GM19438 (cell line): ENCODE measurements around the gene LTBP1.
"Not testable (repeated sequence)": the region's sequence is repeated elsewhere in the genome, so short reads cannot be mapped to it uniquely, and the experiment has no call there.

ENCODE experiments used
- ATAC-seq: cut with Tn5 transposase; IDR thresholded peaks from one replicate; pipeline ENCODE4 v1.9.1; 2021; ENCODE audit warnings: low read depth; ENCODE audit not compliant: unreplicated experiment

Gene LTBP1

DNA sequence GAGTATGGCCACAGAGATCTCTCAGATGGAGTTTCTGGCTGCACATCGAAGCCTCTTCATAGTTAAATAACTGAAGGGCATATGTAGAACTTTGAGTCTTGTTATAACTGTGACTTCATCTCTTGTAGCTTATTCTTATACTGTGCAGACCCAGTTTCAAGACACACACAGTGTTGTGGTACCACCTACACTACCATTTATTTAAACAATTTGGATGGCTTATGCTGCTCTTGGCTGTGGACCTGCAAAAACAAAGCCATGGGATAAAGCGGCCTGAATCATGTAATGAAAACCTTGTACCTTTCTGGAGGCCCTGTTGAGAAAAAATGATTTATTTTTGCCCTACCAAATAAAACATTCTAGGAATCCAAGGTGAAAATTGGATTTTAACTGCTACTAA lies 266.9 kb downstream of the LTBP1 start:
- ATAC-seq = no peak

DNA sequence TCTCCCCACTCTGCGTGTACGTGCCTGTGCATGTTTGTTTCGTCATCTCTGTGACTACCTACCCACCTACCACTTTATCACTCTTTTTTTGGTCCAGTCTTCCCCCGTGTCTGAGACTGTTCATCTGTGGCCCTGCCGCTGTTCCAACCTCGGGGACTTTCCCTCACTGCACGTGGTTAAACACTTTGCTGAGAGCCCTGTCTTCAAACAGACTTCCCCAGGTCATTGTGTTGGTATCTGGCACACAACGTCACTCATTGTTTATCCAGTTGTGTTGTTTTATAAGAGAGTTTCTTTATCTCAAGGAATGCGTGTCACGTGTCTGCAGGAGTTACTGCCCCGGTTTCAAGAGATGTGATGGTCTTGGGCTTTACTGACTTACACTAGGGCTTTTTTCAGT lies 267.7 kb downstream of the LTBP1 start:
- ATAC-seq = no peak

DNA sequence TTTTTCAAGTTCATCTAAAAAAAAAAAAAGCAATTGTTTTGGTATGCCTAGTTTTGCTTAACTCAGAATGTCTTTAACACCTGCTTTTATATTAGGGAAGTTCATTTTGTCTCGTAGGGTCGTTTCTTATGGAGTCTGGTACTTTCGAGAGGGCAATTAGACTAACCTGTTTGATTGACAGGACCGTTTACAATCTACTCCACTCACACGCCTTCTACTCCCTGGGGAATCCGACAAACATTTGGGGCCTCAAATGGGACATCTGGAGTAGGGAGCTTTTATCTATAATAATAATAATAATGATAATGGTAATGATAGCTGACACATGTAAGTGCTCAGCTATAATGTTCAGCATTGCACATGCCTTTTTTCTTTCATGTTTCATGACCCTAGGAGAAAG lies 268.1 kb downstream of the LTBP1 start:
- ATAC-seq = no peak

DNA sequence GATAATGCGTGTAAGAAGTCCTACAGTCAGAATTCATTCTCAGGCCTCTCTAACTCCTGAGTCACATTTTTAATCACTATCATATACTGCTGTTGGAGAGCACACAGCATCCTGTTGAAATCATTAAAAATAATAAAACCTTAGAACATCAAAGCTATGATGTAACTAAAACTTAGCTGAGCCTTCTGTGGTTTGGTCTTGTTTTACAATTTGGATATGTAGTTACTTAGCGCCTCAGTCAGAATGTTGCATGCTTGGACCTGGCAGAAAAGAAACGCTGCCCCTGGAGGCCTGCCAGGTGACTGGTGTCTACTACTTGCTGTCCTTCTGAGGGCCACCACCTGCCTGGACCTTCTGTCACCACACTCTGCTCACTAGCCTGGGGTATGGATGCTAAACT lies 268.5 kb downstream of the LTBP1 start:
- ATAC-seq = no peak

DNA sequence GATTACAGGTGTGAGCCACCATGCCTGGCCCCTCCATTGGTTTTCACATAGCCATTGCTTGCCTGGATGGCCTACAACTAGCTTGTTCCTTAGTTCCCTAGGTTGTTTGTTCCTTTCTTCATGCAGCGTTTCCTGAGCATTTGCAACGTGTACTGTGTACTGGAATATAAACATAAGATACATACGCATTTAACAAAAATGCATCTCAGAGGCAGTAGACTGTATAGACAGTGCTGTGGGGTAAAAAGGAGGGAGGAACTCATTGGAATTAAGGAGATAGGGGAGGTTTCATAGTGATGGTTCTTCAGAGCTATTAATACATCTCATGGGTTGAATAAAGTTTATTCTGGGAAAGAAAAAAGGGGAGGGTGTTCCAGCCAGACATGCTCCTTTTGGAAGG lies 269.2 kb downstream of the LTBP1 start:
- ATAC-seq = no peak

DNA sequence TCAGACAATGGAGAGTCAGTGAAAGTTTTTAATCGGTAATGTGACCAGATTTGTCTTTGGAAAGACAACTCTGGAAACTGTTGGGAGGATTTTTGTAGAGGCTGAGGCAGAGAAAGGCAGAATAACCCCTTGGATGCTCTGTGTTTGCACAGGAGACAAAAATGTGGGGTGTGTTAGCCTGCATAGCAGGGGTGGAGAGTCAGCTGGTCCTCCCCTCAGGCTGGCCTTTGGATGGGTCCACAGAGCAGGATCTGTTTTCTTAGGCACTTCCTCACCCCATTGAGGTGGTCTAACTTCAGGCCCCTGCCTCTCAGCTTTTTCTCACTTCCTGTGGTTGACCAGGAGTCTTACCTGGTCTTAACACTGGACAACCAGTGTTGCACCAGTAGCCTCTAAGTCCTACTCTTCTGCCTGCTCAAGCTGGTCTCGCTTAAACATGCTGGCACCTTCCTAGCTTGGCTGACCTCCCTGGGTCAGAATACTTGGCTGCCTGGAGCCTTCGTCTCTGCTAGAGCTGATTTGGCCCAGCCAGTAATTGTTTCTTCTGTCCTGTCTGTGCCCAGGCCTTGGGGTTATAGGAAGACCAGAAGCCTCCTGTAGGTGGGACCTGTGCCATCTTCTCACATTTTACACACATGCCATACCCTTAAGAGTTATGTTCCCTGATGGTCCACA lies 269.9 kb downstream of the LTBP1 start:
- ATAC-seq = no peak

DNA sequence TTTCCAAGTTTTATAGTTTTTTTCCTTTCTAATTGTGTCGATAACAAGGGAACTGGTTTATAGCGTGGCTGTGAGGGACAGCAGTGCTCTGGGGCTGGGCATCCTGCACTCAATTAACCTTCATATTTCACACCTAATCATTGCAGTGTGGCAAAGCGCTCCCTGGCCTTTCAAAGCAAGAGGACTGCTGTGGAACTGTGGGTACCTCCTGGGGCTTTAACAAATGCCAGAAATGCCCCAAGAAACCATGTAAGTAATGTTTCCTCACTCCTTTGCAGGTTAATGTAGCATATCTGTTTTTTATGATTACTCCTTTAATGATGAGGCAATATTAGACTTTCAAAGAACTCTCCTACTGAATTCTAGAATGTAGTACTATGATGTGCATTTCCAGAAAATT lies 270.7 kb downstream of the LTBP1 start:
- ATAC-seq = no peak

DNA sequence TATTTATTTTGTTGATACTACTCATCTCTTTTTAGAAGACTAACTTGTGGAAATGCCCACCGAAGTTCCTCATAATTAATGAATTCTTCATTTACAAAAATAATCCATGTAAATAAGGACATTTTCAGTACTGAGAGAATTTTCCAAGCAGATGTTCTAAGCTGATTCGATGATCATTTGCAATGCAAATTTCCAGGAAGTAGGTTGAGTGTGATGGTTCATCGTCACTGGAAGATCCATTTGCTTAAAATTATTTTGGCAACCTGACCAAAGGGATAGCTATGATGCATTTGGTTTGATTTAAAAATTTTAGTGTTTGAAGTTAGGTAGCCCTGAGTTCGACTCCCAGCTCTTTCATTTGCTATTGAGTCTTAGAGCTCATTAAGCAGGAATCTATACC lies 272.4 kb downstream of the LTBP1 start:
- ATAC-seq = no peak

DNA sequence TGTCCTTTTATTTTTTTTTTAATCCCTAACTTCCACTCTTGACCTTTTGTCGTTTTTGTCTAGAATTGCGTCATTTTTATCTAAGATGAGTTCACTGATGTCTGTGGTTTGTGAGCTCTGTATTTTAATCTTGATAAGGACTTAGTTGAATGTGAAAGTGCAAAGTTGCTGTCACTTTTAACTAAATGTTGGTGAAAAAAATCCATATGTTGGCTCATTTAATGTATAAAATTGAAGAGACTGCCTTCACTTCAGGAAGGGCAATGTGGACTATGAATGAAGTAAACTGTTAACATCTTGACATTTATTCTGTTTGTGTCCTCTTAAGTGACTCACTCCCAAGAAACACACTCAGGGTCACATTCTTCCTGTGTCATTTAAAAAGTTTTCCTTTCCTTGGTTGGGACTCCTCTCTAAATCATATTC lies 273.1 kb downstream of the LTBP1 start:
- no peak for ATAC-seq

DNA sequence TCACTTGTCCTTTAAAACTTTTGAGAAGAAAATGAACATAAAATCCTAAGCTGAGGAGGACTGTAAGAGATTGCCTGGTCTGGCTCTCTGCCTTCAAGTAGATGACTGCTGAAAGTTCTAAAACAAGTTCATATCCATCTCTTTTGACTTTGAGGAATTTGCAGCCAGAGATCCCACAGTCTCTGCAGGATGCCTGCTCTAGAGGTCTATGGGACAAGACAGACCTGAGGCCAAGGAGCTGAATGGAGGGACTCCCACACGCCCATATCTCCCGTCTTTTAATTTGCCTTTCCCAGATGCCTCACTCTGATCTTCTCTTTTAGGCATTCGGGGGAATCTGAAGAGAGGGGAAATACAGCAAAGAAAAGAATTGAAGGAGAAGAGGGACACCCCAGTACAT lies 273.8 kb downstream of the LTBP1 start:
- ATAC-seq = no peak

DNA sequence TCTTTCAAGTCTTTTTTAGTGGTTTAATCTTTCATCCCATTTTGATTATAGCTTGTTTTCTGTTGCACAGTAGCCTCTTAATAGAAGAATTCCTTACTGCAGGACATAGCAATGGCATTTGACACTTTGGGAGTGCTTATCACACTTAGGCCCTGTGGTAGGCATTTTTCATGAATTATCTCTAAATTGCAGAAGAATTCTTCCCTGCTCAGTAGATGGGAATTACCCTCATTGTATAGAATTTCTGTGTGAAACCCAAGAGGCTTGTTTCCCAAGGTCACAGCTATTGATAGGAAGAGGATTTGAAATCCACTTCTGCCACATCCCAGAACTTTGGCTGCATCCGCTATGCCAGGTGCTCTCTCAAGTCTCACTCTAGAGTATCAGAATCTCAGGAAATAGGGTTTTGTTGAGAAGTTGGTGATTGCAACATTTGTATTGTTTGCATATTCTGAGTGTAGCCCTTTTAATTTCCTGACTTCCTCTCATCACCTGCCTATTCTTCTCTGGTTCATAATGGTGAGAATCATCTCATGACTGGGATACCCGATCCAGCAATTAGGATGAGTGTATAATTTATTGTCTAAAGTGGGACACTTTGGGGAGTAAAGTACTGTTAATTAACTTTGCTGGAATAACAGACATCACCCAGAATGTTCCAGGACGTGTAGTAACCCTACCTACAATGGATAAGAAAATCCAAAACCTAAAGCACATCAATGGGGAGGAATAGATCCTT lies 274.5 kb downstream of the LTBP1 start:
- ATAC-seq = no peak

DNA sequence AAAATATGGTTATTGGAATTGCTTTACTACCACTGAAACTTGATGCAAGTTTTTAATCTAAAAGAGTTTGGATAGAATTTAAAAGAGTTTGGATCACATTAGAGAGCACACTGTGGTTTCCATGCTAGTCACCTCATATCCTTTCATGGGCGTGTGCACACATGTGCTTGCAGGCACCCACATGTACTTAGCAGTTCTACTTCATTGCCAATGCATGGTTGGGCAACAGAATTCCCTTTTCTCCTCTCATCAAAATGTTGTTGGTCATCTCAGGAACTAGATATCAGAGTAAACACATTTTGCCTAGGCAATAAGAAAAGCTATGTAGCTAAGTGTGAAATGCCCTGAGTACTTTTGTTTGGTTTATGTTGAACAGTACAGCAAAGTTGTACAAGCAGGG lies 275.6 kb downstream of the LTBP1 start:
- no peak for ATAC-seq

DNA sequence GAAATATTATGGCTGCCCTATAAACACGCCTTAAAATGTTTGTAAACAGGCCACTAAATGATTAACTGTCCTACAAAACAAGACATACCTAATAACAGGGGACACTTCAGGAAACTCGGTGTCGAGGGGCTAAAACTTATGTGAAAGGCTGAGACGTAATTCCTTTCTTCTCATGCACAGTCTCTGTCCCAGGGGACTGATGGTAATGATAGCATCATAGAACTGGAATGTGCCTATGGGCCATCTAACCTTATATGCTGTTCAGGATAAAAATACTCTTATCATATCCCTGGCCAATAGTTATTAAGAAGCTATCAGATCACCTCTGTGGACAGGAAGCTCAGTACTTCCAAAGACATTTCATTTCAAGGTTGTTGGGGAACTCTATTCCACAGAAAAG lies 277.1 kb downstream of the LTBP1 start:
- no peak for ATAC-seq

DNA sequence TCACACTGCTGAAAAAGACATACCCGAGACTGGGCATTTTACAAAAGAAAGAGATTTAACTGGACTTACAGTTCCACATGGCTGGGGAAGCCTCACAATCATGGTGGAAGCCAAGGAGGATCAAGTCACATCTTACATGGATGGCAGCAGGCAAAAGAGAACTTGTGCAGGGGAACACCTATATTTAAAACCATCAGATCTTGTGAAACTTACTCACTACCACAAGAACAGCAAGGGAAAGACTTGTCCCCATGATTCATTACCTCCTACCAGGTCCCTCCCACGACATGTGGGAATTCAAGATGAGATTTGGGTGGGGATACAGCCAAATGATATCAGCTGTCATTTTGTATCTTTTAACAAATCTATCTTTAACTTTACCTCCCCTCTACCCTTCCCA lies 278.6 kb downstream of the LTBP1 start:
- ATAC-seq = no peak

DNA sequence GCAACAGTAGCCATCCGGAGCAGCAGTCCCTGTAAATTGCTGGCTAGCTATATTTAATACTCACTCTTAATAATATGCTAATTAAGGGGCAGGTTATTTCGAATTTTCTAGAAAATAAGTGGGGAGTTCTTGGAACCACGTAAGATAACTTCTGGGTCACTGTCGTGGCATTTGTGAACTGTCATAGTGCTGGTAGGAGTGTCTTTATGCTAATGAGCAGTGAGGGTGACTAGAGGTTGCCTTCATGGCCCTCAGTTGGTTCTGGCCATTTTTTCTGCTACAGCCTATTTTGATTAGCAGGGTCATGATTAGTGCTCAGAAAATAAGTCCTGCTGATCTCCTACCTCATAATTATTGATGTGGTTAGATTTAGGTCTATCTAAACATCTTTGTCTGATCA lies 279.8 kb downstream of the LTBP1 start:
- ATAC-seq = no peak

DNA sequence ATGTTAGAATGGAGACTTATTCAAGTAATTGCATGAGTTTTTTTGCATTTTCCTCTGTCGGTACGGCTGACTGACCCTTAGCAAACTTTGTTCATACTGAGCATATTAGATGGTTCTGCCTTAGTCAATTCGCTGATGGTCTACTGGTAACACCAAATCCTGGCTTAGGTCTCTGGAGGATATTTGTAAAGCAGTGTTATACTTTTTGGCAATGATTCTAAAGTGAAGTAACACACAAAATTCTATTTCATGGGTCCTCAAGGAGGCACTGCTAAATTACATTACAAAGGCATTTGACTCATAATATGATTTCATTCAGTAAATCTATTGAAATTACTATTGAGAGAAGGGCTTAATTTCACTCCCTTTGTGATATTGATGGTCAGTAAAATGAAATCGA lies 282.9 kb downstream of the LTBP1 start:
- no peak for ATAC-seq

DNA sequence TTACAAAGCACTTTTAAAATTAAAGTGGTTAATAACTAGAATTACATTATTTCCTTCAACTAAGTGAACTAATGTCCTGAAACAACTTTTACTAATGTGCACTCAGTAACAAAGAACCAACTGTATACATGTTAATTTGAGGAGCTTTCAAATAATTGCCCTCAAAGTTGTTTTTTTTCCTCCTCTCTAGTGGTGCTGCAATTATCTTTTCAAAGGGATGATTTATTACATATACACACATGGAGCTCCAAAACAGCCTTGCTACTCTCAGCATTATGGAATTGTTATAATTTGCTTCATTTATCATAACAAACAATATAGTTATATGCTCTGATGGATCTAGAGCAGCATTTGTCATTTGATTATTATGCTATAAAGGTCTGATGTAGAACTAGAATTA lies 283.4 kb downstream of the LTBP1 start:
- no peak for ATAC-seq

DNA sequence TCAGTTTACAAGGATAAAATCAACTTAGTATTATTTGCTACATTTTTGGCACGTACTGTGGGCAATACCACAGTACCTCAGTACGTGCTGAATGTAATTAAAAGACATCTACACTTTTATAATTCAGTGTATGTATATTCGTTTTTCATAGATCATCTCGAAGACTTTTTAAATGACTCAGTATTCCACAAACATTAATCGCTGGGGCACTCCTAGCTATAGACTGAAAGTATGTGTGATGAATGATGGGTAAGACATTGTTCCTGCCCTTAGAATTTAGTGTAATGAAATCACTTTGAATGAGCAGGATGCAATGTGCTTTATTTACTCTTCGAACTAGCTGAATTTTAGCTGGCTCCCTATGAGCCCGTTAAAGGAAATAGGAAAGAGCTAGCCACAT lies 284.1 kb downstream of the LTBP1 start:
- no peak for ATAC-seq

DNA sequence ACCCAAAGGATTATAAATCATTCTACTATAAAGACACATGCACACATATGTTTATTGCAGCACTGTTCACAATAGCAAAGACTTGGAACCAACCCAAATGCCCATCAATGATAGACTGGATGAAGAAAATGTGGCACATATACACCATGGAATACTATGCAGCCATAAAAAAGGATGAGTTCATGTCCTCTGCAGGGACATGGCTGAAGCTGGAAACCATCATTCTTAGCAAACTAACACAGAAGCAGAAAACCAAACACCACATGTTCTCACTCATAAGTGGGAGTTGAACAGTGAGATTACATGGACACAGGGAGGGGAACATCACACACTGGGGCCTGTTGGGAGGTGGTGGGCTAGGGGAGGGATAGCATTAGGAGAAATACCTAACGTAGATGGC lies 288.8 kb downstream of the LTBP1 start:
- ATAC-seq = not testable (repeated sequence)

DNA sequence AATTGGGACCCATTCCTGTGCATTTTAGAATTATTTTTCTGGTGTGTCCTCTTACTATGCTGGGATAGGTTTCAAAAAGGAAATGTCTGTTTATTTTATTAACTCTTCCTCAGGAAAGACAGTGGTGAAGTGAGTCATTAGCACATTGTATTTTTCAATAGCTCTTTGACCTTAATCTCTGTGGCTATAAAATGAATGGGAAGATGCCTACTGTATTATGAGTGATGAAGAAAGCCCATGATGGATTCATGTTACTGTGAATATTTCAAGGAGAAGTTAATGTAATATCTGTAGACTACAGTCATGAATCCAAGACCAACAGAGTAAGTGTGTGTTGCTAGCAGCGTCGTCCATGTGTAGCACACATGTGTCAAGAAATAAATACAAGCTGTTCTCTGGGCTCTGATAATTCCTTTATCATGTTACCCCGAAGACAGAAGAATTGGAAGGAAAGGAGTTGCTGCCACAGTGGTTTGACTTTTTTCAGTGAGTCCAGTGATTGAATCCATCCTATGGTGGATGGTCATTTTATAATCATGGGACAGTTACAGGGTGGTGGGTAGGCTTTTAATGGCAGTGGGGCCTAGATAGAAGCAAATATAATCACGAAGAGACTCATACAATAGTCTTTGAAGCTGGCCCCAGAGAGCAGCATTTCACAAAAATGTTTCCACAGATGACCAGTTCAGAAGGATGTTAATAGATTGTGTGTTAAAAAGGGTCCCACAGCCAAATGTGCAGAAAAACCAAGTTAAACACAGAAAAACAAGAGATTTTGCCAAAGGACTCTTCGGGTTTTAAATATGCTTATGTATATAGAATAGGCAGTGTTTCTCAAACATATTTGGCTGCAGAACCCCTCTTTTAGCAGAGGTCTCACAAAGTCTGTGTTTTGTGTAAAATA lies 290.0 kb downstream of the LTBP1 start:
- ATAC-seq = no peak

DNA sequence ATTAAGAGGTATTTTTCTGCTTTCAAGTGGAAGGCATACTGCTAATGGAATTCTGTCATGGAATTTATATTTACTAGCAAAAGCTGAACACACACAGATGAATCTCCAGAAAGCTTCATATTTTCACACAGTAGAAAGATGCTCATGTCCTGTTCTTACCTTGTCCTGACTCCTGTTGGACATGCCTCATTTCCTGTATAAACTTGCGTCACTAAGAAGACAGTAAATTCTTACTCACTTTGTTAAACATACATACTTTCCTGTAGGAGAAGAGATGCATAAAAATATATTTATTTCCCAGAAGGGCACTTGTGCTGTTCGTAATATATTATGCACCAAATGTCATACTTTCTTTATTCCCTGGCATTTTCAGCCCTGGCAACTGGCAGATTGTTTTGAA lies 291.4 kb downstream of the LTBP1 start:
- ATAC-seq = no peak
